Keratinocyte (primary cell): ENCODE data around the gene DEPP1. TPM values are rescaled to one million over a fixed set of nuclear protein-coding genes. Genes with fewer than 3 reads are reported as not detected.

Source experiments
- DNase-seq: peaks from one replicate; pipeline ENCODE4 v3.0.0-alpha.2; 2011; ENCODE audit warnings: low read depth, missing footprints, low spot score
- FAIRE-seq: peaks from 2 replicates; lab custom pipeline; 2011; peaks lifted over from hg19 to GRCh38; lab: Jason Lieb, UNC
- H2AFZ ChIP-seq: 2 replicates; pipeline ENCODE4 v1.6.0; 2012; ENCODE audit warnings: low read length, control low read depth, inconsistent platforms; ENCODE audit not compliant: control insufficient read depth
- H3K27ac ChIP-seq: 2 replicates; pipeline ENCODE4 v1.5.1; 2011; ENCODE audit warnings: low read length; ENCODE audit not compliant: control insufficient read depth, insufficient read depth
- H3K27me3 ChIP-seq: 3 replicates; pipeline ENCODE4 v1.6.0; 2011; ENCODE audit warnings: low read length; ENCODE audit not compliant: control insufficient read depth, insufficient read depth; ENCODE audit errors: extremely low read depth
- H3K36me3 ChIP-seq, 2 experiments: 2 replicates in 1 of 2; 3 replicates in 1 of 2; pipeline ENCODE4 v1.5.1; 2011; ENCODE audit warnings: low read length in 2 of 2, mild to moderate bottlenecking in 1 of 2; ENCODE audit not compliant: control insufficient read depth in 2 of 2, insufficient read depth in 2 of 2; ENCODE audit errors: extremely low read depth in 1 of 2
- H3K4me1 ChIP-seq: 3 replicates; pipeline ENCODE4 v1.5.1; 2011; ENCODE audit warnings: low read length; ENCODE audit not compliant: control insufficient read depth, insufficient read depth; ENCODE audit errors: extremely low read depth
- H3K4me2 ChIP-seq: 3 replicates; pipeline ENCODE4 v1.6.0; 2011; ENCODE audit warnings: low read depth, low read length; ENCODE audit not compliant: control insufficient read depth, insufficient read depth; ENCODE audit errors: extremely low read depth
- H3K4me3 ChIP-seq, 3 experiments: fragments of 200-600 bp in 1 of 3; sonication (generic) in 1 of 3; 2 replicates in 2 of 3; 3 replicates in 1 of 3; pipeline ENCODE4 v1.5.1; 2011 to 2016; ENCODE audit warnings: low read length in 3 of 3, mild to moderate bottlenecking in 3 of 3, control low read depth in 2 of 3, inconsistent platforms in 1 of 3, low read depth in 1 of 3, mixed read lengths in 1 of 3, mixed run types in 1 of 3, moderate library complexity in 1 of 3; ENCODE audit not compliant: control insufficient read depth in 2 of 3, insufficient read depth in 2 of 3; ENCODE audit errors: extremely low read depth in 1 of 3
- H3K79me2 ChIP-seq: 2 replicates; pipeline ENCODE4 v1.6.0; 2012; ENCODE audit warnings: low read length; ENCODE audit not compliant: control insufficient read depth, insufficient read depth
- H3K9ac ChIP-seq: 3 replicates; pipeline ENCODE4 v1.6.0; 2011; ENCODE audit warnings: low read length; ENCODE audit not compliant: control insufficient read depth, insufficient read depth; ENCODE audit errors: extremely low read depth
- H3K9me1 ChIP-seq: 3 replicates; pipeline ENCODE4 v1.6.0; 2011; ENCODE audit warnings: low read length; ENCODE audit not compliant: control insufficient read depth, insufficient read depth; ENCODE audit errors: extremely low read depth
- H3K9me3 ChIP-seq: 2 replicates; pipeline ENCODE4 v1.5.1; 2012; ENCODE audit warnings: low read depth, low read length; ENCODE audit not compliant: control insufficient read depth
- H4K20me1 ChIP-seq: 3 replicates; pipeline ENCODE4 v1.6.0; 2011; ENCODE audit warnings: low read length; ENCODE audit not compliant: control insufficient read depth, insufficient read depth; ENCODE audit errors: extremely low read depth
- EZH2 ChIP-seq: IDR thresholded peaks from one replicate; pipeline ENCODE4 v1.6.1; 2012; ENCODE audit warnings: inconsistent platforms, mild to moderate bottlenecking, low read length, moderate library complexity
- dilution Hi-C: fragments of 300-500 bp; cut with MboI; formaldehyde crosslinking; loops from one replicate; pipeline ENCODE4 v1.7.0; 2020; ENCODE audit warnings: low sequenced_read_pairs; ENCODE audit not compliant: extremely low pct_ligation_motif_present
- polyA plus RNA-seq, 5 experiments: library from polyadenylated mRNA; depleted of rRNA in 3 of 5; stranded (reverse) in 3 of 5; stranded (forward) in 1 of 5; unstranded in 1 of 5; fragments of >200 nt; gene quantifications; 1 replicate in 1 of 5; 2 replicates in 3 of 5; 3 replicates in 1 of 5; pipeline versions ENCODE4 v1.2.1 to v1.2.3, GENCODE V29; 2011 to 2012; ENCODE audit warnings: missing spikeins in 2 of 5, low read depth in 1 of 5, low replicate concordance in 1 of 5
- TF ChIP-seq, protein P1 (sequence below), 3 experiments: IDR thresholded peaks in 1 of 3; conservative IDR thresholded peaks in 1 of 3; optimal IDR thresholded peaks in 1 of 3; 2 replicates in 2 of 3; 3 replicates in 1 of 3; pipeline versions ENCODE3 to v1.5.1; 2011; ENCODE audit warnings: low read length in 3 of 3, mild to moderate bottlenecking in 3 of 3, moderate library complexity in 2 of 3, control low read depth in 1 of 3, inconsistent platforms in 1 of 3; ENCODE audit not compliant: insufficient read depth in 2 of 3; ENCODE audit errors: extremely low read depth in 1 of 3

The DEPP1 gene
- polyA plus RNA-seq, 1 donor (not counting 4 experiments of a cell fraction or from before 2014, with no cell fraction given), result 1.2 TPM

DNA sequence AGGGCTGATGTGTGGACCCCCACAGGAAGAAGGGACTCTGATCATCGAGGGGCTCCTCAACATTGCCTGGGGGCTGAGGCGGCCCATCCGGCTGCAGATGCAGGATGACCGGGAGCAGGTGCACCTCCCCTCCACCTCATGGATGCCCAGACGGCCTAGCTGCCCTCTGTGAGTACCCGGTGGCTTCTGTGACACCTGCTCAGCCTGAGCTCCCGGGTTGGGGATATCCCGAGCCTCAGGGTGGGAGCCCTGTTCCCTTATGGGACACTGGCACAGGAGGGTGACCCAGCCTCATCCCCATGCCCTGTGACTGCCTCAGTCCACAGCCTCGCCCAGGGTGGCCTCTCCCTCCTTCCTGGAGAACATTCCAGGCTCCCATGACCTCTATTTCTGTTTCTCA is 3.9 kb upstream of the DEPP1 start:
- Histone ChIP-seq H3K9ac (no peak overlapping the region), H3K4me1 (peaks cover 45% of the 10 kb centered on the region), H3K36me3 (no peaks in the 10 kb centered on the region), H4K20me1 (no peaks in the 10 kb centered on the region), H3K4me2 (no peak overlapping the region), H3K27ac (no peak overlapping the region), H3K4me3 (no peak overlapping the region), H3K9me3 (no peaks in the 10 kb centered on the region), H2AFZ (no peak overlapping the region), H3K9me1 (no peaks in the 10 kb centered on the region), H3K27me3 (no peaks in the 10 kb centered on the region), H3K79me2 (no peaks in the 10 kb centered on the region)
- DNase-seq (no peak), FAIRE-seq (no peak)
- dilution Hi-C loops, result no loop called here
- TF ChIP-seq, protein P1, sequence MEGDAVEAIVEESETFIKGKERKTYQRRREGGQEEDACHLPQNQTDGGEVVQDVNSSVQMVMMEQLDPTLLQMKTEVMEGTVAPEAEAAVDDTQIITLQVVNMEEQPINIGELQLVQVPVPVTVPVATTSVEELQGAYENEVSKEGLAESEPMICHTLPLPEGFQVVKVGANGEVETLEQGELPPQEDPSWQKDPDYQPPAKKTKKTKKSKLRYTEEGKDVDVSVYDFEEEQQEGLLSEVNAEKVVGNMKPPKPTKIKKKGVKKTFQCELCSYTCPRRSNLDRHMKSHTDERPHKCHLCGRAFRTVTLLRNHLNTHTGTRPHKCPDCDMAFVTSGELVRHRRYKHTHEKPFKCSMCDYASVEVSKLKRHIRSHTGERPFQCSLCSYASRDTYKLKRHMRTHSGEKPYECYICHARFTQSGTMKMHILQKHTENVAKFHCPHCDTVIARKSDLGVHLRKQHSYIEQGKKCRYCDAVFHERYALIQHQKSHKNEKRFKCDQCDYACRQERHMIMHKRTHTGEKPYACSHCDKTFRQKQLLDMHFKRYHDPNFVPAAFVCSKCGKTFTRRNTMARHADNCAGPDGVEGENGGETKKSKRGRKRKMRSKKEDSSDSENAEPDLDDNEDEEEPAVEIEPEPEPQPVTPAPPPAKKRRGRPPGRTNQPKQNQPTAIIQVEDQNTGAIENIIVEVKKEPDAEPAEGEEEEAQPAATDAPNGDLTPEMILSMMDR (optimal IDR thresholded peaks at IDR 0.05 in 1 of 3, IDR thresholded peaks at IDR 0.05 in 1 of 3, conservative IDR thresholded peaks at IDR 0.05 in 1 of 3; ENCODE audit: extremely low read depth in 1 of 3, insufficient read depth in 2 of 3, low read length in 3 of 3), result no peak
- no peak for TF ChIP-seq EZH2

DNA sequence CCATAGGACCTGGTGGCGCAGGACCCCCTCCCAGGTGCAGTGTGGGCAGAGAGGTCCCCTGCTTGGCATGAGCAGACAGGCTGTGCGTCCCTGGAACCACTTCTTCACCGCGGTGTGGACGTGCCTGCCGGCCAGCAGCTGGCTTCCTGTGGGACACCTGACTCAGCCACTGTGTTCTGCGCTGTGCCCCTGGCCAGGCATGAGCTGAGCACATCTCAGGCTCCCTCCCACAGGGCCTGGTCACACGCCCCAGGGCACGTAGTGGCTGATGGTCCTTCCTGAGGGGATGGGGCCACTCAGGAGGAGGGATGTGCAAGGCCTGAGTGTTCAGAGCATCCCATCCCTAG is 3.5 kb upstream of the DEPP1 start:
- peaks cover 45% of the 10 kb centered on the region for H3K4me1 ChIP-seq
- H3K9me1 ChIP-seq, result no peaks in the 10 kb centered on the region
- H3K9me3 ChIP-seq, result no peaks in the 10 kb centered on the region
- H3K9ac ChIP-seq, result peak overlapping the region; percentile 65
- FAIRE-seq (no peak), DNase-seq (no peak)
- H3K4me3 ChIP-seq, result no peak overlapping the region
- no peaks in the 10 kb centered on the region for H3K36me3 ChIP-seq
- H3K27me3 ChIP-seq, result no peaks in the 10 kb centered on the region
- H4K20me1 ChIP-seq, result no peaks in the 10 kb centered on the region
- H2AFZ ChIP-seq, result no peak overlapping the region
- H3K4me2 ChIP-seq, result peak overlapping the region; percentile 73
- dilution Hi-C loops, result no loop called here
- no peaks in the 10 kb centered on the region for H3K79me2 ChIP-seq
- TF ChIP-seq, protein P1 (optimal IDR thresholded peaks at IDR 0.05 in 1 of 3, IDR thresholded peaks at IDR 0.05 in 1 of 3, conservative IDR thresholded peaks at IDR 0.05 in 1 of 3; ENCODE audit: extremely low read depth in 1 of 3, insufficient read depth in 2 of 3, low read length in 3 of 3), result no peak
- TF ChIP-seq EZH2, result no peak
- H3K27ac ChIP-seq, result peak overlapping the region; percentile 85
